GM18870 (cell line): ENCODE data around the gene WDR1.

Experiments used
- ATAC-seq: cut with Tn5 transposase; IDR thresholded peaks from one replicate; pipeline ENCODE4 v1.9.1; 2021; ENCODE audit warnings: moderate library complexity; ENCODE audit not compliant: unreplicated experiment

The WDR1 gene

GRCh38 chr4:10047967-10048366 is 68.6 kb downstream of the WDR1 start:
- no peak for ATAC-seq

- no peak for ATAC-seq
Observed at GRCh38 chr4:10046471-10046870, 70.1 kb downstream of the WDR1 start.

GRCh38 chr4:10045481-10045880 is 71.1 kb downstream of the WDR1 start:
- ATAC-seq = no peak

- ATAC-seq = no peak
Observed at GRCh38 chr4:10041036-10041435, 75.6 kb downstream of the WDR1 start.

GRCh38 chr4:10040049-10040892 is 76.3 kb downstream of the WDR1 start:
- ATAC-seq = no peak

GRCh38 chr4:10036807-10037342 is 79.7 kb downstream of the WDR1 start:
- ATAC-seq = no peak

GRCh38 chr4:10035130-10035529 is 81.5 kb downstream of the WDR1 start:
- ATAC-seq = no peak

GRCh38 chr4:10034612-10035104 is 81.9 kb downstream of the WDR1 start:
- ATAC-seq = no peak

GRCh38 chr4:10034136-10034535 is 82.5 kb downstream of the WDR1 start:
- no peak for ATAC-seq

- ATAC-seq = no peak
Observed at GRCh38 chr4:10033191-10033881, 83.3 kb downstream of the WDR1 start.

- no peak for ATAC-seq
Observed at GRCh38 chr4:10032625-10033024, 84.0 kb downstream of the WDR1 start.

- no peak for ATAC-seq
Observed at GRCh38 chr4:10031668-10032590, 84.7 kb downstream of the WDR1 start.

GRCh38 chr4:10030972-10031667 is 85.5 kb downstream of the WDR1 start:
- ATAC-seq = no peak

- ATAC-seq = no peak
Observed at GRCh38 chr4:10029403-10029802, 87.2 kb downstream of the WDR1 start.

GRCh38 chr4:10028910-10029309 is 87.7 kb downstream of the WDR1 start:
- ATAC-seq = no peak

GRCh38 chr4:10026485-10026884 is 90.1 kb downstream of the WDR1 start:
- ATAC-seq = no peak

GRCh38 chr4:10025230-10025806 is 91.3 kb downstream of the WDR1 start:
- ATAC-seq = no peak
